HG03280 (cell line): ENCODE data around the gene NRG3.

Experiments used
- ATAC-seq: cut with Tn5 transposase; IDR thresholded peaks from one replicate; pipeline ENCODE4 v1.9.1; 2021; ENCODE audit warnings: mild to moderate bottlenecking, moderate library complexity; ENCODE audit not compliant: unreplicated experiment

NRG3 gene

GRCh38 chr10:82554381-82554780, 679.4 kb downstream of the NRG3 start:
- ATAC-seq, result no peak

GRCh38 chr10:82558014-82558607, 683.1 kb downstream of the NRG3 start:
- ATAC-seq, result no peak

GRCh38 chr10:82564353-82565196, 689.6 kb downstream of the NRG3 start:
- ATAC-seq, result no peak

GRCh38 chr10:82565197-82565575, 690.2 kb downstream of the NRG3 start:
- ATAC-seq, result no peak

GRCh38 chr10:82572744-82573143, 697.8 kb downstream of the NRG3 start:
- no peak for ATAC-seq

GRCh38 chr10:82574081-82574480, 699.1 kb downstream of the NRG3 start:
- ATAC-seq, result no peak

- ATAC-seq, result no peak
These were observed 700.3 kb downstream of the NRG3 start for GRCh38 chr10:82575318-82575717.

GRCh38 chr10:82576093-82576492, 701.1 kb downstream of the NRG3 start:
- ATAC-seq, result no peak

GRCh38 chr10:82581940-82582339, 706.9 kb downstream of the NRG3 start:
- ATAC-seq, result no peak

- ATAC-seq, result no peak
These were observed 716.4 kb downstream of the NRG3 start for GRCh38 chr10:82591421-82591820.

GRCh38 chr10:82597840-82598239, 722.8 kb downstream of the NRG3 start:
- no peak for ATAC-seq

GRCh38 chr10:82609845-82610244, 734.9 kb downstream of the NRG3 start:
- no peak for ATAC-seq

- no peak for ATAC-seq
These were observed 743.0 kb downstream of the NRG3 start for GRCh38 chr10:82618007-82618406.

- ATAC-seq, result no peak
These were observed 746.7 kb downstream of the NRG3 start for GRCh38 chr10:82621680-82622079.

GRCh38 chr10:82622479-82622878, 747.5 kb downstream of the NRG3 start:
- no peak for ATAC-seq

GRCh38 chr10:82625512-82626189, 750.7 kb downstream of the NRG3 start:
- ATAC-seq, result no peak

- no peak for ATAC-seq
These were observed 753.4 kb downstream of the NRG3 start for GRCh38 chr10:82628373-82628772.

GRCh38 chr10:82643076-82643475, 768.1 kb downstream of the NRG3 start:
- no peak for ATAC-seq

- no peak for ATAC-seq
These were observed 768.6 kb downstream of the NRG3 start for GRCh38 chr10:82643601-82644000.

- ATAC-seq, result no peak
These were observed 770.2 kb downstream of the NRG3 start for GRCh38 chr10:82645221-82645620.

- no peak for ATAC-seq
These were observed 778.5 kb downstream of the NRG3 start for GRCh38 chr10:82653244-82654155.
